ENCODE results near the gene GSG1L.

DNA sequence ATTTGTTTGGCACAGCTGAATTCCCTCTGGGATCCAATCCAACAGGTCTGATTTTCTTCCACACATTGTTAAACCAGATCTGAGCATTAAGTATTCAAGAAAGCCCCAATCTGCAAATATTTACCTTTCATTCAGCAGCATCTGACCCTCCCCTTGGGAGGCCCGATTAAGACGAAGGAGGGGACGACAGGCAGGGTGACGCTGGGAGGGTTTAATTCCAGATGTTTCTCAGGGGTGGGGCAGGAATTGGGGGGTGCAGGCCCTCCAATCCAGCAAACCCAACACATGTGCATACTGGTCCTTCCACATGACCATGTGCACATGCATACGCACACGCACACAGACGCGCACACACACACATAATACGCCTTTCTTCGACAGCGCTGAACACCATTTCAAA, 240.5 kb downstream of the GSG1L start:
- TF ChIP-seq RAD21 (IDR thresholded peaks at IDR 0.05; ENCODE audit: low read depth) (no peak), CREB1 (IDR thresholded peaks at IDR 0.05; ENCODE audit: low read depth) (no peak), TAF1 (IDR thresholded peaks at IDR 0.05; ENCODE audit: low read depth) (no peak), YY1 (IDR thresholded peaks at IDR 0.05; ENCODE audit: low read depth) (no peak), CEBPB (IDR thresholded peaks at IDR 0.05) (no peak)
- TF ChIP-seq, protein P1, sequence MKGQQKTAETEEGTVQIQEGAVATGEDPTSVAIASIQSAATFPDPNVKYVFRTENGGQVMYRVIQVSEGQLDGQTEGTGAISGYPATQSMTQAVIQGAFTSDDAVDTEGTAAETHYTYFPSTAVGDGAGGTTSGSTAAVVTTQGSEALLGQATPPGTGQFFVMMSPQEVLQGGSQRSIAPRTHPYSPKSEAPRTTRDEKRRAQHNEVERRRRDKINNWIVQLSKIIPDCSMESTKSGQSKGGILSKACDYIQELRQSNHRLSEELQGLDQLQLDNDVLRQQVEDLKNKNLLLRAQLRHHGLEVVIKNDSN (IDR thresholded peaks at IDR 0.05): no peak
- TF ChIP-seq, protein P2, sequence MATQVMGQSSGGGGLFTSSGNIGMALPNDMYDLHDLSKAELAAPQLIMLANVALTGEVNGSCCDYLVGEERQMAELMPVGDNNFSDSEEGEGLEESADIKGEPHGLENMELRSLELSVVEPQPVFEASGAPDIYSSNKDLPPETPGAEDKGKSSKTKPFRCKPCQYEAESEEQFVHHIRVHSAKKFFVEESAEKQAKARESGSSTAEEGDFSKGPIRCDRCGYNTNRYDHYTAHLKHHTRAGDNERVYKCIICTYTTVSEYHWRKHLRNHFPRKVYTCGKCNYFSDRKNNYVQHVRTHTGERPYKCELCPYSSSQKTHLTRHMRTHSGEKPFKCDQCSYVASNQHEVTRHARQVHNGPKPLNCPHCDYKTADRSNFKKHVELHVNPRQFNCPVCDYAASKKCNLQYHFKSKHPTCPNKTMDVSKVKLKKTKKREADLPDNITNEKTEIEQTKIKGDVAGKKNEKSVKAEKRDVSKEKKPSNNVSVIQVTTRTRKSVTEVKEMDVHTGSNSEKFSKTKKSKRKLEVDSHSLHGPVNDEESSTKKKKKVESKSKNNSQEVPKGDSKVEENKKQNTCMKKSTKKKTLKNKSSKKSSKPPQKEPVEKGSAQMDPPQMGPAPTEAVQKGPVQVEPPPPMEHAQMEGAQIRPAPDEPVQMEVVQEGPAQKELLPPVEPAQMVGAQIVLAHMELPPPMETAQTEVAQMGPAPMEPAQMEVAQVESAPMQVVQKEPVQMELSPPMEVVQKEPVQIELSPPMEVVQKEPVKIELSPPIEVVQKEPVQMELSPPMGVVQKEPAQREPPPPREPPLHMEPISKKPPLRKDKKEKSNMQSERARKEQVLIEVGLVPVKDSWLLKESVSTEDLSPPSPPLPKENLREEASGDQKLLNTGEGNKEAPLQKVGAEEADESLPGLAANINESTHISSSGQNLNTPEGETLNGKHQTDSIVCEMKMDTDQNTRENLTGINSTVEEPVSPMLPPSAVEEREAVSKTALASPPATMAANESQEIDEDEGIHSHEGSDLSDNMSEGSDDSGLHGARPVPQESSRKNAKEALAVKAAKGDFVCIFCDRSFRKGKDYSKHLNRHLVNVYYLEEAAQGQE (IDR thresholded peaks at IDR 0.05; ENCODE audit: low read depth): no peak
